Prostate gland (tissue), 2 donors: ENCODE measurements around the gene MARCHF6.

Experiments
- POLR2A ChIP-seq: fragments of 450-650 bp; IDR thresholded peaks from one replicate; pipeline ENCODE4 v1.6.1; 2016; ENCODE audit warnings: antibody characterized with exemption, mild to moderate bottlenecking
- POLR2AphosphoS5 ChIP-seq: sonication (generic); formaldehyde crosslinking; IDR thresholded peaks from one replicate; pipeline ENCODE4 v1.6.1; 2017; ENCODE audit warnings: antibody characterized with exemption
- TF ChIP-seq, protein P1 (sequence below), 4 experiments: fragments of 200-600 bp in 2 of 4; fragments of 450-650 bp in 2 of 4; sonication (generic) in 2 of 4; IDR thresholded peaks; 1 replicate in 3 of 4; 2 replicates in 1 of 4; pipeline ENCODE4 v1.5.1; 2016 to 2019; ENCODE audit warnings: antibody characterized with exemption in 4 of 4, mild to moderate bottlenecking in 2 of 4, moderate library complexity in 2 of 4

DNA sequence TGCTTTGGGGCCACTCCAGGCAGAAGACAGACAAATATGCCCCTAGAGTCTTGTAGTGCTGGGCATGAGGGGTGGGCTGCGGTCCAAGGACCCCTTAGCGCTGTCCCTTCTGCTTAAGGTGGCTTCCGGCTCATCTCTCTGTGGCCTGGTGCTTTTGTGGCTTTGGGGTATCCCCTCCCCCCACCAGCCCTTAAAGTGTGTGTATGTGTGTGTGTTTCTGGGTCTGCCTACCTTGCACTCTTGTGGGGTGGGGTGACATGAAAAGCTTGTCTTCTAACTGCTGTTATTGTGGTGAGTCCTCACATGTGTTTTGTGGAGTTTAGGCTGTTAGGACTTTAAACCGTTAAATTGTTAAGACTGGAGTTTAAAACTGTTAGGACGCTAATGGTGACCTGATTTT, 23.6 kb downstream of the MARCHF6 start:
- TF ChIP-seq POLR2A: no peak
- no peak for TF ChIP-seq POLR2AphosphoS5
- TF ChIP-seq, protein P1, sequence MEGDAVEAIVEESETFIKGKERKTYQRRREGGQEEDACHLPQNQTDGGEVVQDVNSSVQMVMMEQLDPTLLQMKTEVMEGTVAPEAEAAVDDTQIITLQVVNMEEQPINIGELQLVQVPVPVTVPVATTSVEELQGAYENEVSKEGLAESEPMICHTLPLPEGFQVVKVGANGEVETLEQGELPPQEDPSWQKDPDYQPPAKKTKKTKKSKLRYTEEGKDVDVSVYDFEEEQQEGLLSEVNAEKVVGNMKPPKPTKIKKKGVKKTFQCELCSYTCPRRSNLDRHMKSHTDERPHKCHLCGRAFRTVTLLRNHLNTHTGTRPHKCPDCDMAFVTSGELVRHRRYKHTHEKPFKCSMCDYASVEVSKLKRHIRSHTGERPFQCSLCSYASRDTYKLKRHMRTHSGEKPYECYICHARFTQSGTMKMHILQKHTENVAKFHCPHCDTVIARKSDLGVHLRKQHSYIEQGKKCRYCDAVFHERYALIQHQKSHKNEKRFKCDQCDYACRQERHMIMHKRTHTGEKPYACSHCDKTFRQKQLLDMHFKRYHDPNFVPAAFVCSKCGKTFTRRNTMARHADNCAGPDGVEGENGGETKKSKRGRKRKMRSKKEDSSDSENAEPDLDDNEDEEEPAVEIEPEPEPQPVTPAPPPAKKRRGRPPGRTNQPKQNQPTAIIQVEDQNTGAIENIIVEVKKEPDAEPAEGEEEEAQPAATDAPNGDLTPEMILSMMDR (IDR thresholded peaks at IDR 0.05): no peak
